Coronary artery (tissue), 2 donors: ENCODE results near the gene UBE2L6.

Experiments
- DNase-seq: peaks from one replicate; pipeline ENCODE4 v3.0.0-alpha.2; 2017; ENCODE audit warnings: low spot score
- H3K27ac ChIP-seq, 2 donors: fragments of 200-600 bp; sonication (generic); one replicate each; pipeline ENCODE4 v1.5.1; 2016 to 2019
- H3K4me3 ChIP-seq: fragments of 200-600 bp; sonication (generic); 2 replicates; pipeline ENCODE4 v1.5.1; 2016; ENCODE audit warnings: mild to moderate bottlenecking, moderate library complexity
- CTCF ChIP-seq: fragments of 200-600 bp; sonication (generic); IDR thresholded peaks from one replicate; pipeline ENCODE4 v1.5.1; 2019; ENCODE audit warnings: antibody characterized with exemption

The UBE2L6 gene

GRCh38 chr11:57511741-57512430 lies 55.6 kb downstream of the UBE2L6 start:
- TF ChIP-seq CTCF = no peak
- no peak overlapping the region for H3K4me3 ChIP-seq
- DNase-seq = no peak
- no peak overlapping the region for H3K27ac ChIP-seq

GRCh38 chr11:57508341-57509170 lies 58.9 kb downstream of the UBE2L6 start:
- DNase-seq = no peak
- TF ChIP-seq CTCF = no peak
- Histone ChIP-seq H3K4me3 (no peak overlapping the region), H3K27ac (no peak overlapping the region)

- TF ChIP-seq CTCF = no peak
- H3K27ac ChIP-seq = no peak overlapping the region
- H3K4me3 ChIP-seq = no peak overlapping the region
- DNase-seq = no peak
These were observed 61.0 kb downstream of the UBE2L6 start for GRCh38 chr11:57506522-57506921.

GRCh38 chr11:57504511-57504910 lies 63.0 kb downstream of the UBE2L6 start:
- TF ChIP-seq CTCF = no peak
- no peak overlapping the region for H3K4me3 ChIP-seq
- no peak overlapping the region for H3K27ac ChIP-seq
- no peak for DNase-seq

- TF ChIP-seq CTCF = no peak
- DNase-seq = no peak
- Histone ChIP-seq H3K4me3 (no peak overlapping the region), H3K27ac (no peak overlapping the region)
These were observed 64.6 kb downstream of the UBE2L6 start for GRCh38 chr11:57502870-57503269.

GRCh38 chr11:57502376-57502775 lies 65.1 kb downstream of the UBE2L6 start:
- DNase-seq = no peak
- no peak for TF ChIP-seq CTCF
- no peak overlapping the region for H3K27ac ChIP-seq

GRCh38 chr11:57501953-57502352 lies 65.5 kb downstream of the UBE2L6 start:
- no peak for DNase-seq
- Histone ChIP-seq H3K4me3 (no peak overlapping the region), H3K27ac (no peak overlapping the region)
- TF ChIP-seq CTCF = no peak

More at GRCh38 chr11:57502376-57502775, 65.1 kb downstream of the UBE2L6 start:
- no peak overlapping the region for H3K4me3 ChIP-seq
